IPS DF 4.7 (cell line): ENCODE measurements around the gene ZC3H7B.
"Not testable (repeated sequence)": the region's sequence is repeated elsewhere in the genome, so short reads cannot be mapped to it uniquely, and the experiment has no call there.

Source experiments
- DNase-seq: peaks from one replicate; pipeline ENCODE4 v3.0.0-alpha.2; 2013; ENCODE audit warnings: low spot score; ENCODE audit errors: extremely low read depth

The ZC3H7B gene

DNA sequence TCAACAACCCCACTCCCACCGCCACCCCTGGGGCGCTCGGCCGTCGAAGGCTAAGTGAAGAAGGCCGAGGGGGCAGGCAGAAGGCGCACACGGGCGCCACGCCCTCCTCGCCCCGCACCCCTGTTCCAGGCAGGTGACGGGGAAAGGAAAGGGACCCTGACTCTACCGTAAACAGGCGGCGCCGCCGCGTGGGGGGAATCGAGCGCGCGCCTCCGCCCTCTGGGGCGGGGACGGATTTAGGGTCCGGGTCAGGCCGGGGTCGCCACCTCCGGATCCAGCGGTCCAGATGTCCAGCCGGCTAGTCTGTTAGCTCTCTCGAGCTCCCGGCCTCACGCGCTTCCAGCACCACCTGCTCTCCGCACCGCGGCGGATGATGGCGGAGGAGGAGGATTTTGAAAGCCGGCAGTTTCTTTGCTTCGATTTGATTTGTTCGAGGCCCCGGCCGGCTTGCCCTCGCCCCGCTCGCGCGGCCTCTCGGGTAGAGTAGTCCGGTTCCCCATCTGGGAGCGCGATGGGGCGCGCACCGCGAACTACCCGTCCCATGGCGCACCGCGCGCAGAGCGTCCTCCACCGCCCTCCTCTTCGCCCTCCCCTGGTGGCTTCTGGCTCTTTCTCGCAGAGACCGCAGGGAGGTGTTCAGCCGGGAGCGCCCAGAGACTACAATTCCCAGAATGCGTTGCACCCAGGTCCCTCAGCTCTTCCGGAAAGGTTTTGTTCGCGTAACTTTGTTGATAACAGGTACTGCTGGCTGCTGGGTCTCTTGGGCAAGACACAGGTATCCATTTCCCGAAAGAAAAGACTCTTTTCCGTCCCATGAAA lies 15.3 kb upstream of the ZC3H7B start, which contains the start of gene RANGAP1:
Gene RANGAP1 (minus strand): TSS at position 368 of the 819 bp plus-strand sequence. CDS start 5,143 bp downstream, outside the sequence.
- peak; percentile 96 for DNase-seq

DNA sequence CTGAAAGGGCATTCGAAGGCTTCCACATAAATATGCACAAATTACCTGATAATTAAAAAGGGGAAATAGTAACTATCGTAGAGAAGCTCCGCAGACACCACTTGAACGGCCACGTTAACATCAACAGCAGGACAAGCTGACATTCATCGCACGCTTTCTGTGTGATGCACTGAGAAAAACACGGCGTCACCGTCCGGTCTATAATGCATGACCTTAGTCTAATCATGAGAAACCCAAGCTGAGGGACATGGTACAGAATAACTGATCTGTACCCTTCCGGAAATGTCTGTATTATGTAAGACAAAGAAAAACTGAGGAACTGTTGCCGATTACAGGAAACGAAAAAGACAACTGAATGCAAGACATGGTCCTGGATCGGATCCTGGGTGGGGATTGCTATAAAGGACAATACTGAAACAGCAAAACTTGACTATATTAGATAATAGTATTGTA lies 14.7 kb upstream of the ZC3H7B start:
- no peak for DNase-seq

DNA sequence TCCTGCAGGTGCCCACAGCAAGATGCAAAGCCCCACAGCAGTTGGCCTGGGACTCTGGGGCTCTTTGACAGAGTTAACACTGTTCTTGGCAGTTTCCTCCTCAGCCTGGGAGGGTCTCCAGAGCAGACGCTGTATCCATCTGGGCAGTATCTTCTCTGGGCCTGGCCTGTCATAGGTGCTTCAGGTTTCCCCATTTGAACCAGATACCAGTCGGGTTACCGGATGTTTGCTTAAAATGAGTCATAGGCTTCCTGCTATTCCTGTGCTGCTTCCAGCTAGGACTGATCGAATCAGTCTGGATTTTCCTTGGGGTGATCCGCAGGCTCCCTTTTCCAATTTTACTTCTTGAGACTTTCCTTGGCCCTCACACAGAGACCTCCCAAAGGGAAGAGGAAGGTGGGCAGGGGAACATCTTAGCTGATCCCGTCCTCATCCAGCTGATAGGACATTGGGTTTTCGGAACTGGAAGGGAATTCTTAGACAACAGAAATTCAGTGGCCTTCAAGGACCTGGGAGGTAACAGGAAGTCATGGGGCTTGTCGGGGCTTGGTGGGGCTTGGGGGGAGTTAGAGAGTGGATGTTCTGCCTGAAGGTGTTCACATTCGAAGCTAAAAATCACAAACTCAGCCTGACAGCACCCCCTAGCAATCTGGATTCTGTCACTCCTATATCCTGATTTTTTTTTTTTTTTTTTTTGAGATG lies 12.9 kb upstream of the ZC3H7B start:
- DNase-seq: no peak

DNA sequence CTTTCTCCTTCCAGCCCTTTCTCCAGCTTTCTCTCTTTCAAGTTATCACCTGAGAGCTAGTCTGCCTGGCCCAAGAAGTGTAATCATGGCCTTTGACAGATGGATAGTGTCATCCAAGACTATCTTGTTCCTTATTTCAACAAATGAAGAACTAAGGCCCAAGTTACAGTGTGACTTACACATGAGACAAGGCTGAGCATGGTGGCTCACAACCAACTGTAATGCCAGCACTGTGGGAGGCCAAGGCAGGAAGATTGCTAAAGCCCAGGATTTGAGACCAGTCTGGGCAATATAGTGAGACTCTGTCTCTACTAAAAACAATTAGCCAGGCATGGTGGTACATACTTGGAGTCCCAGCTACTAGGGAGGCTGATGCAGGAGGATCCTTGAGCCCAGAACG lies 11.7 kb upstream of the ZC3H7B start:
- no peak for DNase-seq

DNA sequence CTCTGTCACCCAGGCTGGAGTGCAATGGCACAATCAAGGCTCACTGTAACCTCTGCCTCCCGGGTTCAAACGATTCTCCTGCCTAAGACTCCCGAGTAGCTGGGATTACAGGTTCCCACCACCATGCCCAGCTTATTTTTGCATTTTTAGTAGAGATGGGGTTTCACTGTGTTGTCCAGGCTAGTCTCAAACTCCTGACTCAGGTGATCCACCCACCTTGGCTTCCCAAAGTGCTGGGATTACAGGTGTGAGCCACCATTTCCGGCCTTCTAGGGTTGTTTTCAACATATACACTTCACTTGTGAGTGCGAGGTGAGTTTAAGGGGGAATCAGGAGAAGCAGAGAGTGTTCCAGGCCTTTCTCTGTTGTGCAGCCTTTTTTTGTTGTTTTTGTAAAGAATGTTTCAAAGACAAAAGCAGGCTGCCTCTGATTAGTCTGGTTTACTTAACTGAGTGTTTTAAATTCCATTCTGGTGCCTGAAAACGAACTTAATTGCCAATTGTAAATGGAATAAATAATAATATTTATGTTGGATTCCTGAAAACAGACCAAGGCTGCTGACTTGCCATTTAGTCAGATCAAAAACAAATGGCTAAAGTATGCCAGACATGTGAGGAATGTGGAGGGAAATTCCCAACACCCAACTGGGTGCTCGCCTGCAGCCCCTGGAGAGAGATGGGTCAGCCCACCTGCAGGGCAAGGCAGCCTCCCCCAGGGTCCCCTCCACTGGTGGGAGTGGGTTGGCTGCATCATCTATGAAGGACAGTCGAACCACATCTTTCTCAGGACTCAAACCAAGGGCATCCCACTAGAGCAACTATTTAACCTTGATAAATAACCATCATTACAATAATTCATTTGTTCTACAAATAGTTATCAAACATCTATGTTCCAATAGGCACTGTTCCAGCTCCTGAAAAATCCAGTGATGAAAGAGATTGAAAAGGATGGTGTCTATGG lies 10.8 kb upstream of the ZC3H7B start:
- no peak for DNase-seq

DNA sequence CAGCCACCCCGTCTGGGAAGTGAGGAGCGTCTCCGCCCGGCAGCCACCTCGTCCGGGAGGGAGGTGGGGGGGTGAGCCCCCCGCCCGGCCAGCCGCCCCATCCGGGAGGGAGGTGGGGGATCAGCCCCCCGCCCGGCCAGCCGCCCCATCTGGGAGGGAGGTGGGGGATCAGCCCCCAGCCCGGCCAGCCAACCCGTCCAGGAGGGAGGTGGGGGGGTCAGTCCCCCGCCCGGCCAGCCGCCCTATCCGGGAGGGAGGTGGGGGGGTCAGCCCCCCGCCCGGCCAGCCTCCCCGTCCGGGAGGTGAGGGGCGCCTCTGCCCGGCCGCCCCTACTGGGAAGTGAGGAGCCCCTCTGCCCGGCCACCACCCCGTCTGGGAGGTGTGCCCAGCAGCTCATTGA lies 6.5 kb upstream of the ZC3H7B start:
- DNase-seq: not testable (repeated sequence)

DNA sequence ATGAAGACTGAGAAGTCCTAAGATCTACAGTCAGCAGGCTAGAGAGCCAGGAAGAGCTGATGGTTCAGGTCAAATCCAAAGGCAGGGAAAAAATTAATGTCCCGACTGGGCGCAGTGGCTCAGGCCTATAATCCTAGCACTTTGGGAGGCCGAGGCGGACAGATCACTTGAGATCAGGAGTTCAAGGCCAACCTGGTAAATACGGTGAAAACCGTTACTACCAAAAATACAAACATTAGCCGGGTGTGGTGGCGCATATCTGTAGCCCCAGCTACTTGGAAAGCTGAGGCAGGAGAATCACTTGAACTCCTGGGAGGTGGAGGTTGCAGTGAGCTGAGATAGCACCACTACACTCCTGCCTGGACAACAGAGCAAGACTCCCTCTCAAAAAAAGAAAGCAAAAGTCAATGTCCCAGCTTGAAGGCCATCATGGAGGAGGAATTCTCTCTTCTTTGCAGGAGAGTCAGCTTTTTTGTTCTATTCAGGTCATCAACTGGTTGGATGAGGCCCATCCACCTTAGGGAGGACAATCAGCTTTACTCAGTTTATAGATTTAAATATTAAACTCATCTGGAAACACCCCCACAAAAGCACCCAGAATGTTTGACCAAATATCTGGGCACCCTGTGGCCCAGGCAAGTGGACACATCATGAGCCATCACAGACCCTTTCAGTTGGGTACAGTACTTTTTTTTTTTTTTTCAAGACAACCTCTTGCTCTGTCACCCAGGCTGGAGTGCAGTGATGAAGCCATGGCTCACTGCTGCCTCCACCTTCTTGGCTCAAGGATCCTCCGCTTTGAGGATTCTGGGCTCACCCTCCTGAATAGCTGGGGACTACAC lies 4.3 kb upstream of the ZC3H7B start:
- no peak for DNase-seq

DNA sequence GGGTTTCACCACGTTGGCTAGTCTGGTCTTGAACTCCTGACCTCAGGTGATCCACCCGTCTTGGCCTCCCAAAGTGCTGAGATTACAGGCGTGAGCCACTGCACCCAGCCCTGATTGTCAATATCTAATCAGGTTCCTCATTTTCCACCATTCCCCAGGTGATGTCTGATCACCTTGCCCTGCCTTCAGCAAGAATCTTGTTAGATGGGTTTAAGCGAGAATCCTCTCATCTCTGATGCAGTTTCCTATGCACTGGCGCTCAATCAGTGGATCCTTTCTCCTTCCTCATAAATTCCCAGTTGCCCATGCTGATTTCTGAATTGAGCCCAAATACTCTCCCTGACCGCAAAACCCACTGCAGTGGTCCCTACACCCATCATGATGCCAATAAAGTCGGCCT lies 664 bp upstream of the ZC3H7B start:
- DNase-seq: no peak

DNA sequence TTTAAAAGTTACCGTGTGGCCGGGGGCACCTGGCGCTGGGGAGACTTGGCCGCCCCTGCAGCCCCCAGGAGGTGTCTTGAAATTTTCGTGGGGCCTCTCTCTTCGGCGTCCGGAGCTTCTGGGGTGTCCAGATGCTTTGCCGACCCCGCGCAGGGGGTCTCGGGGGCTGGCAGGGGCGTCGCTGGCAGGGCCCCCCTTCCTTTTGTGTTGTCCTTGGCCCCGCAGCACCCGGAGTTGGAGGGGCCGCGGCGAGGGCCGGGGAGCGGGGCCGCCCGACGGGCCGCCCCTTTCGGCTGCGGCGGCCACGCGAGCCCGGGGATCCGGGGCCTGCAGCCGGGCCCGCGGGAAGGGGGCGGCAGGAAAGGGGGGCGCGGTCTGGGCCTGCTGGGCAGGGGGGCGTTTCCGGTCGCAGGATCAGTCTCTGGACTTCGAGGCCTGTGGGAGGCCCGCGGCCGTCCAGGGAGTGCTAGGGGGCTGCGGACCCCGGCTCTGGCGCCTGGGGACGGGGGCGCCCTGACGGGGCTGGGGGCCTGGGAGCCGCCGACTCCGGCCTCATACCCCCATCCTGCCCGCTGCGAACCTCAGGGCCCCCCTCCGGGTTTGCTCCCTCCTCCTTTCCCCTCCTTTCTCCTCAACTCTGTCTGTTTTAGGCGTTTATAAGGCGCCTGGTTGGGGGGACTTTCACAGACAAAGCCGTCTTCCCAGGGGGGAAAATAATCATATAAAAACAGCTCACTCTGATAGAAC lies 869 bp downstream of the ZC3H7B start:
- DNase-seq: no peak

DNA sequence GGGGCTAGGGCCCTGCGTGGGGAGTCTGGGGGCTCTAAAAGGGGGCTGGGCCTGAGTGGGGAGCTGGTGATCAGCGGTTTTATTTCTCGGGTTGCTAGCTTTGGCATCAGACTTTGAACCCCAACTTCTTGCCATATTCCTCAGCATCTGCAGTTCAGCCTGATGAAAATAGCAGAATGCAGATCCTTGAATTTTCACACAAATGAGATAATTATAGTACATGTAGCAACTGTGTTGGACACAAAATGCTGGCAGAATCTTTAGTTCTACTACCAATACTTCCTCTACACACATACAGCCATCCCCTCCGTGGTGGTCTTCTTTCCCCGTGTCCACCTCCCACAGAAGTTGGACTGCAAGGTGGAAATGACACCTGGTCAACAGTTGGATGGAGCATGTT lies 1.5 kb downstream of the ZC3H7B start:
- no peak for DNase-seq

DNA sequence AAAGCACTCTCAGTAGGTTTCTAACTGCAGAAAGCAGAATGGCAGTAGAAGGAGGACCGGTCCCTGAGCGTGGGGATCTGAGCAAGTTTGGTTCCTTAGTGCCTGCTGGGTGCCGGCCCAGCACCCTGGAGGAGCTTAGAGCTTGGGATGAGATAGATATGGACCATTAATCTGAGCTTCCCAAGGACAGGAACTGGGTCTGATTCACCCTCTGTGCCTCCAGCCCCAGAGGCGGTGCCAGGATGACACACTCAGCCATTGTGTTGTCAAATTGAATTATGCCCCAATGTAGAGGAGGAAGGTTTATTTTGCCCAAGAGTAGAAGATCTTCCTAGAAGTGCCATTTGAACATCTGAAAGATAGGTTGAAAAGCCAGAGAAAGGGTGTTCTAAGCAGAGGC lies 4.3 kb downstream of the ZC3H7B start:
- DNase-seq: no peak

DNA sequence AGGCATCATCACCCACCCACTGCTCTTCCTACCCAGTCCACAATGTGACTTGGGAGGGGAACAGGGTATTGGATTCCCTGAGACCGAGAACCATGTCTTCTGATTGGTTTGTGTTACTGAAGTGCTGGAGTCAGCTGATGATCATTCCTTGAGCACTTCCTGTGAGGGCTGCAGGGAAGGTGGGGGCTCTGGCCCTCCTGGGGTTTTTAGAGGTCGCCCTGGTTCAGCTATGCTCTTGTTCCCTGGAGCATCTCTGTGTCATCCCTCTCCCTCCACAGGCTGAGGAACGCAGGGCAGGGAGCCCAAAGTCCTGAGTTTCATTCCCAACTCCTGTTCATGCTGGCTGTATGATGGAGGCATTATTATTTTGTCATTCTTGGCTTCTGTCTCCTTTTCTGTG lies 6.7 kb downstream of the ZC3H7B start:
- DNase-seq: no peak

DNA sequence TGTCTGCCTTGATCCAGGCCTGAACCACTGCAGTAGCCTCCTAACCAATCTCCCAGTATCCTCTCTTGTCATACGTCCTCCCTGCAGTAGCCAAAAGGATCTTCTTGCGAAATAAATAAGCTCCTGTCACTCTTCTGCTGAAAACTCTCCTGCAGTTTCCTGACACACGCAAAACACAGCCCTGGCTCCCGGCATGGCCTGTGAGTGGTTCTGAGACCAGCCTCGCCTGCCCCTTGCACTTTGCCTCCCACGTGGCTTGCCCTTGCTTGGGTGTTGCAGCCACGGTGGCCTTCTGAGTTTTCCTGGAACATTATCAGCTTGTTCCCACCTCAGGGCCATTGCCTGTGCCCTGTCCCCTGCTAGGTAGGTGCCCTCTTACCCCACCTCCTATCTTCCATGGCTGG lies 7.2 kb downstream of the ZC3H7B start:
- DNase-seq: no peak

DNA sequence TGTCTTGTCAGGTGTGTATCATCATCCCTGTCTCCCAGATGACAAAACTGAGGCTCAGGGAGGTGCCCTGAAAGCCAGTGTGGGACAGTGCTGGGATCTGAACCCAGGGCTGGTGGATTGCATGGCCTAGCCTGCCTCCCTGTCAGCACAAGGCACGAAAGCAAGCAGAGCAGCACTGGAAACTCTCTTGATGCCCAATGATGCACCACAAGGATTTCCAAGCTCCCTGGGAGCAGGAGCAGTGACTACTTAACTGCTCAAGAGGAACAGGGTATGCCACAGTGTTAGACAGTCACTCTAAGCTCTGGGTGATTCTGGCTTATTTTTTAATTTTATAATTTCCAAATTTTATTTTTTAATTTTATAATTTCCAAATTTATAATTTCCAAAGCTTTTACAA lies 9.0 kb downstream of the ZC3H7B start:
- no peak for DNase-seq

DNA sequence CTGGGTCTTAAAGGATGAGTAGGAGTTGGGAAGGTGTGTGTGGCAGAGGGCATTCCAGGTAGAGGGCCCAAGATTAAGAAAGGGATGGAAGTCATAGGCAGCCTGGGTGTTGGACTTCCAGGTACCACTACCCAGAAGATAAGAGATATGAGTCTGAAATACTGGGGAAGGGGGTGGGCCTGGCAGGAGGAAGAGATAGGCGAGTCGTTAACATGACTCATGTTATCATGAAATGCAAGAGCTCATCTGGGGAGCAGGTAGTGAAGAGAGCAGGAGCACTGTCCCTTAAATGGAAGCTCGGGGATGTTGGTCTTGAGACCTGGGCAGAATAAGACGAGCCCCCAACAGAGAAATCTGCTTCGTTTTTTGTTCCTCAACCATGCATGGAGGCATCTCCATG lies 10.2 kb downstream of the ZC3H7B start:
- DNase-seq: no peak

DNA sequence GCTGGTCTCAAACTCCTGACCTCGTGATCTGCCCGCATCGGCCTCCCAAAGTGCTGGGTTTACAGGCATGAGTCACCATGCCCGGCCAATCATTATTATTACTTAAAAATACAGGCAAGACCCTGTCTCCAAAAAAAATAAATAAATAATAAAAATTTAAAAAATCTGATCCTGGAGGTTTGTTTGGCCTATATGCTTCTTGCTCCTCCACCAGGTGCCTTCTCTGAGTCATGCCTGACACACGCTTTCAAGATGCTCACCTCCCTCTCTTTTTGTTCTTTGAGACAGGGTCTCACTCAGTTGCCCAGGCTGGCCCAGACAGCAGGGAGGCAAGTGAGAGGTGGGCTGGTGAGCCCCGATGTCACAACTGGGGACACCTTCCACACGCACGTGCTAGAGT lies 13.5 kb downstream of the ZC3H7B start:
- no peak for DNase-seq

DNA sequence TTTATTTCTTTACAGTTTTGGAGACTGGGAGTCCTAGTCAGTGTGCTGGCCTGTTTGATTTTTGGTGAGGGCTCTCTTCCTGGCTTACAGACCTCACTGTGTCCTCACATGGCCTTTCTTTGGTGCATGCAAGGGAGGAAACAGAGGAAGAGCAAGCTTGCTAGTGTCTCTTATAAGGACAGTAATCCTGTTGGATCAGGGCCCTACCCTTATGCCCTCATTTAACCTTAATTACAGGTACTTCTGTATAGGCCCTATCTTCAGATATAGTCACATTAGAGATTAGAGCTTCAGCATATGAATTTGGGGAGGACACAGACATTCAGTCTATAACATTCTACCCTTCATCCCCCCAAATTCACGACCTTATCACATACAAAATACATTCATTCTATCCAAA lies 14.3 kb downstream of the ZC3H7B start:
- DNase-seq: no peak

DNA sequence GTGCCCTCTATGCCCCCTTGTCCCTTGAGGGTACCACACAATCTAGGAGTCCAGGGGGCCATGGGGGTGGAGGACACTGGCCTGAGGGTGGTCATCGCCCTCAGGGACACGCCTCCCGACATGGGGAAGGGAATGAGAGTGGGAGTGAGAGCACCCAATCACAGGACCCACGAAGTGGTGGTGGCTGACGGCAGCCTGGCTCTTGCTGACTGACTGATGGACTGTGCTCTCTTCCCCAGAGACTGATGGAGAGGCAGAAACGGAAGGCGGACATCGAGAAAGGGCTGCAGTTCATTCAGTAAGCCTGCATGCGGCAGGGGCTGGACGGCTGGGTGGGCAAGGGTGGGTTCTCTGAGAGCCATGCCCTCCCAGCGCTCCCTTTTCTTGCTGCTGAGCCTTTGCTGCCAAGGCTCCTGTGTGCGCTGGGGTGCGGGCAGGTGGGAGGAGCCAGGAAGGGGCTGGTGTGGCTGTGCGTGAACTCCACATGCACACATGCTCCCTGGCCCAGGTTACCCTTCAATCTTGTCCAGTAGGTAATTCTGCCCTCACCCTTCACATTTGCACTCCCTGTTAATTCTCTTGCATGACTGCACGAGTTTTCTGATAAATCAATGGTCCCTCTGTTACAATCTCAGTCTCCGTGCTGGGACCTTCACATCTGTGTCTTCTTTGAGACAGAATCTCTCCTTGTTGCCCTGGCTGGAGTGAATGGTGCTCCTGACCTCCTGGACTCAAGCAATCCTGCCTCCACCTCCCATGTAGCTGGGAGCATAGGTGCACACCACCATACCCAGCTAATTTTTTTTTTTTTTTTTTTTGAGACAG lies 19.3 kb downstream of the ZC3H7B start:
- no peak for DNase-seq
